ENCODE results near the gene RORB.

RORB gene

GRCh38 chr9:74496819-74497747, at the start of gene RORB:
RORB (plus strand) TSS chr9:74497335; CDS start chr9:74497977, 642 bp downstream.
- DNase-seq: peak; percentile 54 to 57

- DNase-seq: no peak
Observed at GRCh38 chr9:74447451-74448193, 49.5 kb upstream of the RORB start.

- DNase-seq: no peak
Observed at GRCh38 chr9:74449060-74449459, 48.1 kb upstream of the RORB start.

- DNase-seq: no peak
Observed at GRCh38 chr9:74458832-74459231, 38.3 kb upstream of the RORB start.

- DNase-seq: no peak
Observed at GRCh38 chr9:74463825-74464224, 33.3 kb upstream of the RORB start.

GRCh38 chr9:74478606-74479005, 18.5 kb upstream of the RORB start:
- no peak for DNase-seq

- DNase-seq: no peak
Observed at GRCh38 chr9:74479711-74480110, 17.4 kb upstream of the RORB start.

- no peak for DNase-seq
Observed at GRCh38 chr9:74487395-74487794, 9.7 kb upstream of the RORB start.

GRCh38 chr9:74493512-74493911, 3.6 kb upstream of the RORB start:
- no peak for DNase-seq

GRCh38 chr9:74494490-74494889, 2.6 kb upstream of the RORB start:
- no peak for DNase-seq

- DNase-seq: peak in 1 of 2 experiments; percentile 3
Observed at GRCh38 chr9:74496406-74496805, 729 bp upstream of the RORB start.

- DNase-seq: no peak
Observed at GRCh38 chr9:74497748-74498620, 849 bp downstream of the RORB start.

- no peak for DNase-seq
Observed at GRCh38 chr9:74498621-74499095, 1.5 kb downstream of the RORB start.

- no peak for DNase-seq
Observed at GRCh38 chr9:74499111-74499601, 2.0 kb downstream of the RORB start.

- DNase-seq: no peak
Observed at GRCh38 chr9:74499770-74500583, 2.8 kb downstream of the RORB start.

GRCh38 chr9:74500584-74500924, 3.4 kb downstream of the RORB start:
- DNase-seq: no peak

GRCh38 chr9:74501570-74501969, 4.4 kb downstream of the RORB start:
- no peak for DNase-seq

- DNase-seq: no peak
Observed at GRCh38 chr9:74503219-74503618, 6.1 kb downstream of the RORB start.

- no peak for DNase-seq
Observed at GRCh38 chr9:74503666-74504065, 6.5 kb downstream of the RORB start.

GRCh38 chr9:74511333-74511732, 14.2 kb downstream of the RORB start:
- DNase-seq: no peak

GRCh38 chr9:74512416-74512815, 15.3 kb downstream of the RORB start:
- no peak for DNase-seq

GRCh38 chr9:74513221-74513620, 16.1 kb downstream of the RORB start:
- no peak for DNase-seq
